HepG2 (cell line): ENCODE data around the gene TJP2. TPM values are rescaled to one million over a fixed set of nuclear protein-coding genes. Genes with fewer than 3 reads are reported as not detected.

Experiments used
- ATAC-seq: fragments of 200-7000 bp; cut with Tn5 transposase; 3 replicates; pipeline ENCODE4 v1.9.1; 2020; ENCODE audit warnings: mild to moderate bottlenecking, moderate library complexity
- BruUV-seq: library from RNA; stranded (reverse); fragments of 400-500 nt; replicated peaks from 2 replicates; lab custom pipeline; 2021; lab: Mats Ljungman, UMichigan
- CTCF ChIA-PET: fragments of 300-600 bp; formaldehyde crosslinking; extraction: SDS; loops from one replicate; lab custom pipeline; 2021; ENCODE audit warnings: low total read pairs, inconsistent platforms, low intra/inter-chr PET ratio; lab: Yijun Ruan, JAX
- POLR2A ChIA-PET: fragments of 350-600 bp; sonication (Branson Sonifier 250); formaldehyde crosslinking; loops from one replicate; lab custom pipeline; 2020; ENCODE audit warnings: antibody characterized with exemption, inconsistent platforms; lab: Yijun Ruan, JAX
- DNase-seq: peaks from one replicate; pipeline ENCODE4 v3.0.0-alpha.2; 2015; ENCODE audit warnings: low spot score
- FAIRE-seq: peaks from 3 replicates; lab custom pipeline; 2011; peaks lifted over from hg19 to GRCh38; lab: Jason Lieb, UNC
- H2AFZ ChIP-seq: one replicate; pipeline ENCODE4 v1.6.1; 2011; ENCODE audit warnings: low read length, inconsistent platforms
- H3K27ac ChIP-seq: fragments of 300-600 bp; 3 replicates; pipeline ENCODE4 v1.8.0; 2011; ENCODE audit warnings: mixed run types, mild to moderate bottlenecking, mixed read lengths, low read length, inconsistent platforms; ENCODE audit not compliant: insufficient read depth; ENCODE audit errors: extremely low read length
- H3K27me3 ChIP-seq, 2 experiments: fragments of 200-600 bp in 1 of 2; 2 replicates in 1 of 2; 3 replicates in 1 of 2; pipeline versions ENCODE4 v1.6.0 to v1.8.0; 2011; ENCODE audit warnings: low read length in 2 of 2, mild to moderate bottlenecking in 2 of 2, moderate library complexity in 2 of 2, inconsistent platforms in 1 of 2; ENCODE audit not compliant: insufficient read depth in 2 of 2, control insufficient read depth in 1 of 2
- H3K36me3 ChIP-seq, 2 experiments: fragments of 200-600 bp in 1 of 2; replicated peaks in 1 of 2; 2 replicates in 1 of 2; 3 replicates in 1 of 2; pipeline versions ENCODE4 v1.5.1 to v1.8.0; 2011; ENCODE audit warnings: low read length in 2 of 2, inconsistent platforms in 1 of 2; ENCODE audit not compliant: insufficient read depth in 2 of 2, control insufficient read depth in 1 of 2
- H3K4me1 ChIP-seq: 2 replicates; pipeline ENCODE4 v1.5.1; 2012; ENCODE audit warnings: low read length, inconsistent platforms; ENCODE audit not compliant: insufficient read depth
- H3K4me2 ChIP-seq: 2 replicates; pipeline ENCODE4 v1.6.0; 2011; ENCODE audit warnings: low read depth, low read length, inconsistent platforms
- H3K4me3 ChIP-seq, 3 experiments: fragments of 200-600 bp in 1 of 3; sonication (generic), shearing (Covaris generic) in 1 of 3; replicated peaks in 1 of 3; 2 replicates each; pipeline ENCODE4 v1.5.1; 2011 to 2016; ENCODE audit warnings: low read length in 3 of 3, inconsistent platforms in 2 of 3, low read depth in 2 of 3, mild to moderate bottlenecking in 2 of 3, control low read depth in 1 of 3, mixed read lengths in 1 of 3; ENCODE audit not compliant: insufficient read depth in 1 of 3
- H3K79me2 ChIP-seq: one replicate; pipeline ENCODE4 v1.6.1; 2011; ENCODE audit warnings: low read length, inconsistent platforms; ENCODE audit not compliant: insufficient read depth
- H3K9ac ChIP-seq: 2 replicates; pipeline ENCODE4 v1.6.0; 2011; ENCODE audit warnings: mild to moderate bottlenecking, low read depth, low read length, inconsistent platforms; ENCODE audit not compliant: insufficient read depth
- H3K9me3 ChIP-seq: 2 replicates; pipeline ENCODE4 v1.5.1; 2012; ENCODE audit warnings: mild to moderate bottlenecking, low read length
- H4K20me1 ChIP-seq: 2 replicates; pipeline ENCODE4 v1.6.0; 2011; ENCODE audit warnings: inconsistent platforms, mild to moderate bottlenecking, low read length, moderate library complexity; ENCODE audit not compliant: insufficient read depth
- POLR2AphosphoS5 ChIP-seq: IDR thresholded peaks from 2 replicates; pipeline ENCODE4 v1.6.1; 2012; ENCODE audit warnings: low read depth, low read length
- U2AF2 ChIP-seq: fragments of 200-400 bp; formaldehyde crosslinking; IDR thresholded peaks from 2 replicates; pipeline ENCODE4 v1.6.1; 2017; ENCODE audit warnings: low read depth, mild to moderate bottlenecking, low read length
- ZNF430 ChIP-seq: sonication (generic); formaldehyde crosslinking; IDR thresholded peaks from 2 replicates; pipeline ENCODE4 v1.9.0; 2021; ENCODE audit warnings: mild to moderate bottlenecking, missing genetic modification reagents
- ZNF549 ChIP-seq: sonication (generic); formaldehyde crosslinking; IDR thresholded peaks from 2 replicates; pipeline ENCODE4 v1.5.0; 2020; ENCODE audit warnings: missing genetic modification reagents
- ZNF746 ChIP-seq: sonication (generic); formaldehyde crosslinking; IDR thresholded peaks from 2 replicates; pipeline ENCODE4 v1.8.0; 2022; ENCODE audit warnings: mild to moderate bottlenecking, missing genetic modification reagents
- ZNF749 ChIP-seq: sonication (generic); formaldehyde crosslinking; IDR thresholded peaks from 2 replicates; pipeline ENCODE4 v1.8.0; 2022; ENCODE audit warnings: mild to moderate bottlenecking, missing genetic modification reagents, moderate library complexity, borderline replicate concordance
- WGBS: methylation state at CpG from one replicate; pipeline ENCODE4 v1.1.6; 2017; ENCODE audit warnings: low lambda C conversion rate; 5-methylcytosine and 5-hydroxymethylcytosine counted together
- in situ Hi-C: cut with HindIII; loops from 2 replicates; pipeline ENCODE4 v1.10.0; 2017; ENCODE audit warnings: low pct_unique_long_range_greater_than_20kb; ENCODE audit not compliant: extremely low pct_ligation_motif_present
- intact Hi-C: fragments of 100-400 bp; cut with micrococcal nuclease; formaldehyde crosslinking; loops from one replicate; pipeline ENCODE4 v1.10.0; 2022; ENCODE audit not compliant: unreplicated experiment
- polyA plus RNA-seq, 8 experiments: library from polyadenylated mRNA; depleted of rRNA in 3 of 8; stranded (reverse) in 7 of 8; unstranded in 1 of 8; fragments of >200 nt; fragmentation: Illumina TruSeq in 4 of 8; extraction: Trizol in 4 of 8; gene quantifications; 2 replicates each; pipeline versions ENCODE4 v1.2.1 to v1.2.3, GENCODE V29; 2011 to 2016; ENCODE audit warnings: low read depth in 4 of 8, missing spikeins in 1 of 8, mixed read lengths in 1 of 8; ENCODE audit not compliant: insufficient read depth in 1 of 8
- total RNA-seq, 5 experiments: library from RNA; depleted of rRNA; stranded (reverse); fragments of >200 nt; fragmentation: Illumina TruSeq; extraction: Trizol; gene quantifications; 2 replicates each; pipeline ENCODE4 v1.2.3, GENCODE V29; 2016; ENCODE audit warnings: low read depth in 1 of 5
- TF ChIP-seq, protein P1 (sequence below): sonication (generic); formaldehyde crosslinking; IDR thresholded peaks from 2 replicates; pipeline ENCODE4 v1.5.0; 2020; ENCODE audit warnings: mild to moderate bottlenecking, missing genetic modification reagents
- TF ChIP-seq, protein P2 (sequence below): sonication (generic); formaldehyde crosslinking; IDR thresholded peaks from 2 replicates; pipeline ENCODE4 v1.5.0; 2020; ENCODE audit warnings: missing genetic modification reagents

Gene TJP2
- total and polyA plus RNA-seq, 2 of the 13 experiments (the other 11 are each of a cell fraction or from before 2014, with no cell fraction given), result 109 to 110 TPM

DNA sequence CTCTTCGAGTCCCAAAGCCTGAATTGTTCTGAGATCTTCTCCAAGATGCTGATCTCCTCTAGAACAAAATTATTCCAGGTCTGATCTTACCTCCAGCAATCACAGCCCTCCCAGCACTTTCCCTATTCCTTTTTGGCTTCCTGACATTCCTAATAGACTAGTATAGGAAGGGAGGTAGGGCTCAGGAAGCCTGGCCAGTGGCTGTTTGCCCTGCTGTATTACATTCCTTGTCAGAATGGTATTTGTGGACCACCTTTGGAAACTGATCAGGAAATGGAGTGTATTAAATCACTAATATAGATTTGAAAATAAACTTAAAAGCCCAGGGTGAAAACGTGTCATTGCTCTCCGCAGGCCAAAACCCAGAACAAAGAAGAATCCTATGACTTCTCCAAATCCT is 76.6 kb downstream of the TJP2 start:
- 80% methylated on average over 3 of the region's 3 CpGs for WGBS
- ChIA-PET CTCF (no interaction called here), POLR2A (no interaction called here)
- TF ChIP-seq ZNF749 (CRISPR knock-in tag) (no peak), ZNF746 (CRISPR knock-in tag) (no peak), ZNF549 (no peak)
- TF ChIP-seq, protein P1, sequence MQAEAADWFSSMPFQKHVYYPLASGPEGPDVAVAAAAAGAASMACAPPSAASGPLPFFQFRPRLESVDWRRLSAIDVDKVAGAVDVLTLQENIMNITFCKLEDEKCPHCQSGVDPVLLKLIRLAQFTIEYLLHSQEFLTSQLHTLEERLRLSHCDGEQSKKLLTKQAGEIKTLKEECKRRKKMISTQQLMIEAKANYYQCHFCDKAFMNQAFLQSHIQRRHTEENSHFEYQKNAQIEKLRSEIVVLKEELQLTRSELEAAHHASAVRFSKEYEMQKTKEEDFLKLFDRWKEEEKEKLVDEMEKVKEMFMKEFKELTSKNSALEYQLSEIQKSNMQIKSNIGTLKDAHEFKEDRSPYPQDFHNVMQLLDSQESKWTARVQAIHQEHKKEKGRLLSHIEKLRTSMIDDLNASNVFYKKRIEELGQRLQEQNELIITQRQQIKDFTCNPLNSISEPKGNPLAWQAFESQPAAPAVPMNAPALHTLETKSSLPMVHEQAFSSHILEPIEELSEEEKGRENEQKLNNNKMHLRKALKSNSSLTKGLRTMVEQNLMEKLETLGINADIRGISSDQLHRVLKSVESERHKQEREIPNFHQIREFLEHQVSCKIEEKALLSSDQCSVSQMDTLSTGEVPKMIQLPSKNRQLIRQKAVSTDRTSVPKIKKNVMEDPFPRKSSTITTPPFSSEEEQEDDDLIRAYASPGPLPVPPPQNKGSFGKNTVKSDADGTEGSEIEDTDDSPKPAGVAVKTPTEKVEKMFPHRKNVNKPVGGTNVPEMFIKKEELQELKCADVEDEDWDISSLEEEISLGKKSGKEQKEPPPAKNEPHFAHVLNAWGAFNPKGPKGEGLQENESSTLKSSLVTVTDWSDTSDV, result no peak
- H4K20me1 ChIP-seq, result no peaks in the 10 kb centered on the region
- no TSS peak for BruUV-seq
- in situ Hi-C loops, result no loop called here
- no peak for DNase-seq
- FAIRE-seq, result no peak
- H3K9me3 ChIP-seq, result no peaks in the 10 kb centered on the region
- no peak overlapping the region for H3K9ac ChIP-seq
- H3K36me3 ChIP-seq, result peaks cover 49 to 93% of the 10 kb centered on the region in 2 experiments
- no peaks in the 10 kb centered on the region for H3K79me2 ChIP-seq
- no peak overlapping the region for H3K4me3 ChIP-seq
- ATAC-seq, result no peak
- intact Hi-C loops, result no loop called here
- H3K4me2 ChIP-seq, result no peak overlapping the region
- H3K27ac ChIP-seq, result no peak overlapping the region
- H3K27me3 ChIP-seq, result no peaks in the 10 kb centered on the region
- H2AFZ ChIP-seq, result no peak overlapping the region
- no peaks in the 10 kb centered on the region for H3K4me1 ChIP-seq

DNA sequence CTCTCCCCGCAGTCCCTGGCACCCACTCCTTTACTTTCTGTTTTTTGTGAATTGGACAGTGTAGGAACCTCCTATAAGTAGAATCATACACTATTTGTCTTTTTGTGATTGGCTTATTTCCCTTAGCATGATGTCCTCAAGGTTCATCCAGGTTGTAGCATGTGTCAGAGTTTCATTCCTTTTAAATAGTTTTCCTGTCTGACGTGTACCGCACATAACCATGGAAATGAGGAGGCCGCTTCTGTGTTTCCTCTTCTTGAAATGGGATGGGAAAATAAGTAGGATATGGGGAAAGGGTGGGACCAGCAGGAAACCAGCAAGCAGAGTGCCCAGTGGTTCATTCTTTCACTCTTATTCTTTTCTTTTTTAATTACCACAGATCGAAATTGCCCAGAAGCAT is 78.4 kb downstream of the TJP2 start:
- H3K4me2 ChIP-seq, result no peak overlapping the region
- in situ Hi-C loops, result no loop called here
- no TSS peak for BruUV-seq

More for the DNA sequence above, 78.4 kb downstream of the TJP2 start:
- Histone ChIP-seq H3K9me3 (no peaks in the 10 kb centered on the region), H3K27me3 (no peaks in the 10 kb centered on the region), H3K36me3 (peaks cover 42 to 79% of the 10 kb centered on the region in 2 experiments), H3K79me2 (no peaks in the 10 kb centered on the region), H2AFZ (no peak overlapping the region), H3K4me1 (no peaks in the 10 kb centered on the region), H3K27ac (no peak overlapping the region), H3K9ac (no peak overlapping the region), H3K4me3 (no peak overlapping the region), H4K20me1 (peaks cover 9% of the 10 kb centered on the region; the same call in 1 of the 2 replicates)
- ATAC-seq (no peak), FAIRE-seq (no peak), DNase-seq (no peak)
- TF ChIP-seq POLR2AphosphoS5 (0 out of 2 replicates have a peak, but pooled peaks have one; percentile 23), U2AF2 (no peak), ZNF430 (no peak)
- TF ChIP-seq, protein P2, sequence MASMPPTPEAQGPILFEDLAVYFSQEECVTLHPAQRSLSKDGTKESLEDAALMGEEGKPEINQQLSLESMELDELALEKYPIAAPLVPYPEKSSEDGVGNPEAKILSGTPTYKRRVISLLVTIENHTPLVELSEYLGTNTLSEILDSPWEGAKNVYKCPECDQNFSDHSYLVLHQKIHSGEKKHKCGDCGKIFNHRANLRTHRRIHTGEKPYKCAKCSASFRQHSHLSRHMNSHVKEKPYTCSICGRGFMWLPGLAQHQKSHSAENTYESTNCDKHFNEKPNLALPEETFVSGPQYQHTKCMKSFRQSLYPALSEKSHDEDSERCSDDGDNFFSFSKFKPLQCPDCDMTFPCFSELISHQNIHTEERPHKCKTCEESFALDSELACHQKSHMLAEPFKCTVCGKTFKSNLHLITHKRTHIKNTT, result no peak
- POLR2A ChIA-PET, result no interaction called here
- CTCF ChIA-PET, result no interaction called here
- over 99% methylated on average over 5 of the region's 5 CpGs for WGBS
- intact Hi-C loops, result no loop called here
